ENCODE data around the gene UBE2U.

Gene UBE2U

GRCh38 chr1:64296459-64296858, 93.0 kb downstream of the UBE2U start:
- Mint-ChIP-seq H3K36me3 (ENCODE audit: low read depth) (no peaks in the 10 kb centered on the region), H3K4me3 (no peak overlapping the region), H3K9me3 (peaks cover 8% of the 10 kb centered on the region), H3K27ac (no peak overlapping the region), H3K4me1 (ENCODE audit: low read depth) (no peaks in the 10 kb centered on the region), H3K27me3 (no peaks in the 10 kb centered on the region)
- intact Hi-C loops (cut with micrococcal nuclease): no loop called here

DNA sequence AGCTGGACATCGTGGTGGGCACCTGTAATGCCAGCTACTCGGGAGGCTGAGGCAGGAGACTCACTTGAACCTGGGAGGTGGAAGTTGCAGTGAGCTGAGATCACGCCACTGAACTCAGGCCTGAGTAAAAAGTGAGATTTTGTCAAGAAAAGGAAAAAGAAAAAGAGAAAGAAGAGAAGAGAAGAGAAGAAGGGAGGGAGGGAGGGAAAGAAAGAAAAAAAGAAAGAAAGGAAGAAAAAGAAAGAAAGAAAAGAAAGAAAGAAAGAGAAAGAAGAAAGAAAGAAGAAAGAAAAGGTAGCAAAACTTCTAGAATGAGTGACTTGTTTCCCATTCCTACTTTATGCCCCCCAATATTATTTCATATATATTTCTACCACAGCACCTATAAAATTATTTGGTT, 98.8 kb downstream of the UBE2U start:
- Mint-ChIP-seq H3K27me3 (no peaks in the 10 kb centered on the region), H3K4me1 (ENCODE audit: low read depth) (no peaks in the 10 kb centered on the region), H3K9me3 (no peaks in the 10 kb centered on the region), H3K27ac (no peak overlapping the region), H3K36me3 (ENCODE audit: low read depth) (no peaks in the 10 kb centered on the region), H3K4me3 (no peak overlapping the region)
- intact Hi-C loops (cut with micrococcal nuclease): no loop called here

GRCh38 chr1:64302971-64303370, 99.5 kb downstream of the UBE2U start:
- no peaks in the 10 kb centered on the region for H3K4me1 Mint-ChIP-seq (ENCODE audit: low read depth)
- no peaks in the 10 kb centered on the region for H3K9me3 Mint-ChIP-seq
- no peak overlapping the region for H3K4me3 Mint-ChIP-seq
- H3K36me3 Mint-ChIP-seq (ENCODE audit: low read depth): no peaks in the 10 kb centered on the region
- H3K27me3 Mint-ChIP-seq: no peaks in the 10 kb centered on the region
- intact Hi-C loops (cut with micrococcal nuclease): no loop called here
- H3K27ac Mint-ChIP-seq: no peak overlapping the region

GRCh38 chr1:64304823-64305222, 101.4 kb downstream of the UBE2U start:
- no peaks in the 10 kb centered on the region for H3K27me3 Mint-ChIP-seq
- no peaks in the 10 kb centered on the region for H3K9me3 Mint-ChIP-seq
- H3K4me3 Mint-ChIP-seq: no peak overlapping the region
- intact Hi-C loops (cut with micrococcal nuclease): no loop called here
- peaks cover 6% of the 10 kb centered on the region for H3K4me1 Mint-ChIP-seq (ENCODE audit: low read depth)
- H3K27ac Mint-ChIP-seq: no peak overlapping the region
- H3K36me3 Mint-ChIP-seq (ENCODE audit: low read depth): no peaks in the 10 kb centered on the region

DNA sequence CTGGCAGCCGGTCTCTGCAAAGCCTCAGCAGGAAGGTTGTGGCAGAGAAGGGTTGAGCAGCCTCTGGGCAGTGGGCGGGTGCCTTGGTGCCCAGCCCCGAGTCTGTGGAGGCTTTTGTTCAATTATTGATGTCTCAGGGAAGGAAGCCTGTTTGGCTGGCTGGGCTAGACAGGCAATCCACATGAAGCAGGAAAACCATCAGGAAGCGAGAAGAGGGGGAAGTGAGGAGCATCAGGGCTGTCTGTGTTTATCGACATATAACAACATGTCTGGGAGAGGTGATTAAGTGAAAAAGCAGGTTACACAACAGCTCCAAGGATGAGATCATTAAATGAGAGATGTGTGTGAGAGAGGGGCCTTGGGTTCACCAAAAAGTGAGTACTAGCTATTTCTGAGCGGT, 105.4 kb downstream of the UBE2U start:
- Mint-ChIP-seq H3K36me3 (ENCODE audit: low read depth) (no peaks in the 10 kb centered on the region), H3K27ac (no peak overlapping the region), H3K27me3 (no peaks in the 10 kb centered on the region), H3K9me3 (no peaks in the 10 kb centered on the region), H3K4me1 (ENCODE audit: low read depth) (peaks cover 6% of the 10 kb centered on the region), H3K4me3 (no peak overlapping the region)
- intact Hi-C loops (cut with micrococcal nuclease): no loop called here

DNA sequence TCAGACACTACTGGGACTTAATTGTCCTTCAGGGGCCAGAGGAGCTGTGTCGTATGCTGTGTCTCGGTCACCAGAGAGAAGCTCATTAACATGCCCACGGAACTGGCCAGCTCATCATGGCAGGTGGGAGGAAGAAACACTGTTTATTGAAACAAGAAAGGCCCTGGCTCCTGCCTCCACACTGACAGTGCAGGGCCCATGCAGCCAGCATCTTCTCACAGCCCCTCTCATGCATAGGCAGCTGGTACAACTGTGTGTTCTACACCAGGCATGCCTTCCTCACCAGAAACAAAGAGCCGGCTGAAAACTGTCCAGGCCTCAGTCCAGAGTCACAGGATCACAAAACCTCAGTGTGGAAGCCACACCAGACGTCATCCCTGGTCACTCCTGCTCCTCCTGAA, 106.0 kb downstream of the UBE2U start:
- H3K9me3 Mint-ChIP-seq: no peaks in the 10 kb centered on the region
- no peaks in the 10 kb centered on the region for H3K27me3 Mint-ChIP-seq
- H3K36me3 Mint-ChIP-seq (ENCODE audit: low read depth): no peaks in the 10 kb centered on the region
- peaks cover 6% of the 10 kb centered on the region for H3K4me1 Mint-ChIP-seq (ENCODE audit: low read depth)
- no peak overlapping the region for H3K27ac Mint-ChIP-seq
- H3K4me3 Mint-ChIP-seq: no peak overlapping the region
- intact Hi-C loops (cut with micrococcal nuclease): no loop called here

- Mint-ChIP-seq H3K9me3 (no peaks in the 10 kb centered on the region), H3K4me3 (no peak overlapping the region), H3K27ac (no peak overlapping the region), H3K36me3 (ENCODE audit: low read depth) (no peaks in the 10 kb centered on the region), H3K4me1 (ENCODE audit: low read depth) (peaks cover 6% of the 10 kb centered on the region), H3K27me3 (no peaks in the 10 kb centered on the region)
- intact Hi-C loops (cut with micrococcal nuclease): no loop called here
Observed at GRCh38 chr1:64310760-64311159, 107.3 kb downstream of the UBE2U start.

DNA sequence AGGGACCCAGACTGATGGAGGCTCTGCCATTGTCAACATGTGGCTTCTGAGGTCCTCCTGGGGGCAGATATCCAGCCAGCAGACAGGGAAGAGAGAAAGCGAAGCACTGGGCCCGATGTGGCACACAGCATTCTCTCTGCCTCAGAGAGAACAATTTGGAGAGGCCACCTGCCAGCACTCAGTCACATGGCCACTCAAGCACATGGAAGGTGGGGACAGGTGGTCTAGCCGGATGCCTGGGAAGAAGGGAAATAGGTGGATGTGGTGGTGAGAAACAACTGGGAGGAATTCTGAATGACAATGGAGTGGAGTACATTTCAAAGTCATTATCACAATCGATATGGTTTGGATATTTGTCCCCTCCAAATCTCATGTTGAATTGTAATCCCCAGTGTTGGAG, 109.0 kb downstream of the UBE2U start:
- Mint-ChIP-seq H3K4me3 (no peak overlapping the region), H3K27ac (no peak overlapping the region), H3K4me1 (ENCODE audit: low read depth) (peaks cover 6% of the 10 kb centered on the region), H3K36me3 (ENCODE audit: low read depth) (no peaks in the 10 kb centered on the region), H3K27me3 (no peaks in the 10 kb centered on the region), H3K9me3 (no peaks in the 10 kb centered on the region)
- intact Hi-C loops (cut with micrococcal nuclease): no loop called here

GRCh38 chr1:64315402-64315801, 112.0 kb downstream of the UBE2U start:
- Mint-ChIP-seq H3K36me3 (ENCODE audit: low read depth) (no peaks in the 10 kb centered on the region), H3K27me3 (no peaks in the 10 kb centered on the region), H3K4me3 (no peak overlapping the region), H3K27ac (no peak overlapping the region), H3K9me3 (no peaks in the 10 kb centered on the region), H3K4me1 (ENCODE audit: low read depth) (peaks cover 2% of the 10 kb centered on the region)
- intact Hi-C loops (cut with micrococcal nuclease): no loop called here
